DMS 273 (cell line): ENCODE measurements around the gene RNF149.
"Not testable (repeated sequence)": the region's sequence is repeated elsewhere in the genome, so short reads cannot be mapped to it uniquely, and the experiment has no call there.

Source experiments
- DNase-seq: peaks from one replicate; lab custom pipeline; 2025; ENCODE audit not compliant: unreplicated experiment; lab: John Stamatoyannopoulos, UW

Gene RNF149

GRCh38 chr2:101332885-101333766 is 24.6 kb upstream of the RNF149 start:
- DNase-seq, result no peak

GRCh38 chr2:101331202-101331601 is 22.7 kb upstream of the RNF149 start:
- no peak for DNase-seq

DNA sequence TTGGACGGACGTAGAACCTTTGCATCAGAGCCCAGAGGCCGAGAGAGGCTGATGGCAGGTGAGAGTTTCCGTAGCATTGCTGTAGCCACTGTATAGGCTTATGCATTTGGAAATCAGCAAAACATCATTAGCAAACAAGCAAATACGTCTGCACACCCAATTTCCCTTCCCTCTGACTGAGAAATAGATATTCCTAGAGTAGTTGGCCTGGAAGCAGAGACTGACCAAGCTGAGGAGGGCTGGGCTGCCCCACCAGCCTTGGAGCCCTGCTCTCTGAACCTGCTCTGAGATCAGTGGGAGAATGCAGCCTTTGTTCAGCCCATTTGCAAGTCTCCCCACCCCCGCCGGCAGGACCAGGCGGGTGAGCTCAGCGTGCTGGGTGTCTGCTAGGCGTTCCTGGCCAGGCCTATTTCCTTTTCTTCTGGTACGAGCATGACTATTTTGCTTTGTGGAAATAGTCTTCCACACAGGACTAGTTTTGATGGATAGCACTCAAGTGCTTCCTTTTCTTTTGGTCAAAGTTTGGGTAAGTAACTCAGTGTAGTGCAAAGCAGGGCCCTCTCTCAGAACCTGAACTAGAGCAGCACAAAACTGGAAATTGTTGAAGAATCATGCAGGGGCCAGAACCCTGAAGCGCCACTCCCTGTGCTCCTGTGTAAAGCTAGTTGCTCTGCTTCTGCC is 21.9 kb upstream of the RNF149 start:
- peak; percentile 11 for DNase-seq

DNA sequence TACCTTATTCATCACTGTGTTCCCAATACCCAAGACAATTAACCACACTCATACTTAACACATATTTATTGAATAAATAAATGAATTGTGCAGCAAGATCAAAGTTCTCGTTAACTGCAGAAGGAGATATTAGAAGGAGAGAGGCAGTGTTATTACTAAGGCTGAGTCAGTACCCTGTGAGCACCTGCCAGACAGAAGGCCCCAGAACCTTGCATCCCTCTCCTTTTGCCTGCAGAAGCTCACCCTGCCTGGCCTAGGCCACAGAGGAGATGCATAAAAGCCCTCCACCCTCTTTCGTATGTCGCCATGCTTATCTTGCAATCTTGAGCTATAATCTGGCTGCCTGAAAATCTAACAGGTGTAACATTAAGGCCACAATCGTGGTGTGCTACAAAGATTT is 20.5 kb upstream of the RNF149 start:
- peak; percentile 74 for DNase-seq

DNA sequence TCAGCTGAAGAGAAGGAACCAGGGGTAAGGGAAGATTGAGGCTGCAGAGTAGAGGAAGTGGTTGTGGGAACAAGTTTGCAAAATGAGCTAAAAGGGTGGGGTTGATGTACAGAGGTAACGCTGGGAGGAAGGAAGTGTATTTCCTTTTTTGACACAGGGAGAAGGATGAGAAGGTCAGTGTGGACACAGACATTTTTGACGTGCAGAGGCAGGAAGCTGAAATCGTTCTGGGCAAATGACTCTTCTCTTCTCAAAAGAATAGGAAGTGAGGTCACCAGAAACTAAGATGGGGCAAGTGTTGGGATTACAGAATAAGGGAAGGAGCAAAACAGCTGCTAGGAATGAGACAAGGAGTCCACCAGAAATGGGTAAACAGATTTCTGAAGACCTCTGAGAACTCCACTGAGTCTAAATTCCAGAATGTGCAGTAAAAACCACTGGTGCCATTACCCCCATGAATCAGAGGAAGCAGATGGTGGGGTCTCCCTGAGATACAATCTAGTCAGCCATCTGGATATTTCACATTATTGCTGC is 20.0 kb upstream of the RNF149 start:
- peak; percentile 75 for DNase-seq

DNA sequence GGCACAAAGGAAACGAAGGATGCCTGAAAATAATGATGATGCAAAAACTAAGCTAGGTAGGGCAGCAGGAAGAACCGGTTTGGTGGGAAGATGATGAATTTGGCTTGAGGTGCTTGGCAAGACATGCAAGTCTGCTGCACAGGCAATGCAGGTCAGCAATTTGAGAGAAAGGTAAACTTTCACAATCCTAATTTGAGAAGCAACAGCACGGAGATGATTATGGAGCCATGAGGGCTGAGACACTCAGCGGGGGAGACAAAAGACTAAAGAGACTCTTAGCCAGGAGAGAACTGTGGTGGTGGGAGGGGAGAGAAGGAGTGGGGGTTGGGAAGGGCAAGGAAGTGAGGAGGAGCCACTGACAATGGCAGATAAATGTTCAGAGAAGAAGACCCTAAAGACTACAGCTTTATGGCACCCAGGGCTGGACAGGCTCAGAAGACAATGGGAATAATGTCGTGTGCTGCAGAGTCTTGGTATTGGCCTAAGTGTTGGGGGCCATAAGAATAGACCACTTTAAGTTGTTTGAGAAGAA is 19.4 kb upstream of the RNF149 start:
- no peak for DNase-seq

DNA sequence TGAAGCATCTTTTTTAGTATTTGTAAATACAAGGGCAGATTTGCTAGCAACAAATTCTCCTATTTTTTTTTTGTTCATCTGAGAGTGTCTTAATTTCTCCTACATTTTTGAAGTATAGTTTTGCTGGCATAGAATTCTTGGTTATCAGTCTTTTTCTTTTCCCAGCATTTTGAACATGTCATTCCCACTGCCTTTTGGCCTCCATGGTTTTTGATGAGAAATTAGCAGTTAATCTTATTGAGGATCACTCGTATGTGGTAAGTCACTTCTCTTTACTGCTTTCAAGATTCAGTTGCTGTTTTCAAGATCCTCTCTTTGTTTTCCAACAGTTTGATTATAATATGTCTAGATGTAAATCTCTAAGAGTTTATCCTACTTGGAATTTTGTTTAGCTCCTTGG is 16.9 kb upstream of the RNF149 start:
- no peak for DNase-seq

DNA sequence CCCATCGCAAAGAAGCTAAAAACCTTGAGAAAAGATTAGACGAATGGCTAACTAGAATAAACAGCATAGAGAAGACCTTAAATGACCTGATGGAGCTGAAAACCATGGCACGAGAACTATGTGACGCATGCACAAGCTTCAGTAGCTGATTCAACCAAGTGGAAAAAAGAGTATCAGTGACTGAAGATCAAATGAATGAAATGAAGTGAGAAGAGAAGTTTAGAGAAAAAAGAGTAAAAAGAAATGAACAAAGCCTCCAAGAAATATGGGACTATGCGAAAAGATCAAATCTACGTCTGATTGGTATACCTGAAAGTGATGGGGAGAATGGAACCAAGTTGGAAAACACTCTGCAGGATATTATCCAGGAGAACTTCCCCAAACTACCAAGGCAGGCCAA is 8.1 kb upstream of the RNF149 start:
- DNase-seq, result not testable (repeated sequence)

DNA sequence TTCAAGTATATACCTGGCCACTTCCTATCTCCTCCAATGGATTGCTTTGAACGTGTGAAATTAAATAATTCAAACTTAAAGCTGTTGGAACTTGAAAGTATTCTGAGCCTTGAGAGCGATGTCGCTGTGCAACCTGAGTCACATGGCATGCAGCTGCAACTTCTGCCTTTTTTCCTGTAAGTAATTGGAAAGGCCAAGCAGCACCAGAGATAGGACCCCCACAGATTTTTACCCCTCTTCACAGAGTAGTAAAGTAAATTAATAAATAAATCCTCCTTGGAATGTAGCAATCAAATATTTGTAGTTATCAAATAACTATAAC is 3.2 kb upstream of the RNF149 start:
- no peak for DNase-seq

DNA sequence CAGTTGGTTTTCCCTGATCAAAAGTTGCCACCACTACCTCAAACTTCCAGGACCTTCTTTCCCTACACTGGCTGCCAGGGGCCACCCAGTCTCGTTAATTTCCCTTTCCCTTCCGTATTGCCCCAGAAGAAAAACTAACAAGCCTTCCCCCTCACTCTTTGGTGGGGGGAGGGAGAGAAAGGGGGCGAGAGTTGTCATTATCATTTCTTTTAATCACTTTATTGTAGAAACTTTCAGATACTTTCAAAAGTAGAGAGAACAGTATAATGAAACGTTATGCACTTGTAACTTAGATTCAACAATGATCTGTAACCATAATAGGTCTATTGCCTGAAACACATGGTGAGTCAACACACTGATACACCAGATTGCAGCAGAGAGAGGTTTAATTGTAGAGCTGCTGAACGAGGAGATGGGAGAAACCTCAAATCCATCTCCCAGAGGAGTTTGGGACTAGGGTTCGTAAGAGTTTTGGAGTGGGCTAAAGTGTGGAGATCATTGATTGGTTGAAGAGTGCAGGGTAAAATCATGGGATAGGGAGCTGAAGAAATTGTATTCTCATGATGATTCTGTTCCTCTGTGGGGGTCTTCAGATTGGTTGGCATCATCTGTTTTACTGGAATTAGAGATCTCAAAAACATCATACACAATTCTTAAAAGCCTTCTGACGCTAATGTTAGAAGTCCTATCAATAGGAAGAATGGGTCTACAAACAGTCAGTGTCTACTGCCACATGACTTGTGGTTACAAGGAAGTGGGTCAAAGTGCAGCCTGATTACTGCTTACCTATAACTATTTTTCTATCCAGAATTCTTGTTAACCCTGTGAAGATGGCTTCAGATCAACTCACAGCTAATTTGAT is 2.6 kb upstream of the RNF149 start:
- DNase-seq, result no peak

GRCh38 chr2:101310090-101310833 is 1.8 kb upstream of the RNF149 start:
- no peak for DNase-seq

GRCh38 chr2:101307950-101308431 is 510 bp downstream of the RNF149 start:
- DNase-seq, result peak; percentile 65

- peak; percentile 43 for DNase-seq
Observed at GRCh38 chr2:101307503-101307902, 998 bp downstream of the RNF149 start.

DNA sequence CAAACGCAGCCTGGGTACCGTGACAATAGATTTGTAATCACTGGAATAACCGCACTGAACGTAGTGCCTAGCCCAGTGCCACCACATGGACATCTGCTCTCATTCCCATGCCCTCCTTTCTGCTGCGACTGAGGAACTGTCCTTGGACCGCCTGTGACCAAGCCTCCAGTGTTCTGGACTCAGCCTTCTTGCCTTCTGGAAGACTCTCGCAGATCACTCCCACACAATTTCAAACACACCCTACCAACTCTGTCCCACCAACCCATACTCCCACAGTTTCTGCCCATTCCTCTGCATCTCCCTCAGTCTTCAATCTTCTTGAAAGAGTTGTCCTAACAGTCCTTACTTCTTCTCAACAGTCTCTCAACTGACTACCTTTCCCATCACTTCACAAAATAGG is 2.1 kb downstream of the RNF149 start:
- DNase-seq, result peak; percentile 21

DNA sequence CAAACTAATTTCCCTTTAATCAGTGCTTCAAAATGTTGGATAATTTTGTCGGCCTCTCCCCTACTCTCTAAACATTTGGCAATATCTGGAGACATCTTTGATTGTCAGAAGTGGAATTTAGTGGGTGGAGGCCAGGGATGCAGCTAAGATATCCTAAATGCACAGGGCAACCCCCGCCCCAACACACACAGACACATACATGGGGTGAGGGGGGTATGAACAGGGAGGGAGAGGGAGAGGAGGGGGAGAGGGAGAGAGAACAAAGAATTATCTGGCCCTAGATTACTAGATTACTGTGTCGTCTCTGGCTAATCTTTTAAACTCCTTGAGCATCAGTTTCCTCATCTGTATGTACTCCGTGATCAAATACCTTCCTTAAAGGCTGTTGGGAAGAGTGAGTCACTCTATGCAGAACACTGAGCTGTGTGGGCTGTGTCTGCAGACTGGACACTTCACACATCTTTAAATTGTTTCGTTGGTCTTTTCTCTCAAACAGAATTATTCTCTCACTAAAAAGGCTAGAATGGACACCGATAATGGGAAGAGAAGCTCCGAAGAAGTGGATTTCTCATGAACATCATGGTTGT is 2.9 kb downstream of the RNF149 start:
- no peak for DNase-seq

DNA sequence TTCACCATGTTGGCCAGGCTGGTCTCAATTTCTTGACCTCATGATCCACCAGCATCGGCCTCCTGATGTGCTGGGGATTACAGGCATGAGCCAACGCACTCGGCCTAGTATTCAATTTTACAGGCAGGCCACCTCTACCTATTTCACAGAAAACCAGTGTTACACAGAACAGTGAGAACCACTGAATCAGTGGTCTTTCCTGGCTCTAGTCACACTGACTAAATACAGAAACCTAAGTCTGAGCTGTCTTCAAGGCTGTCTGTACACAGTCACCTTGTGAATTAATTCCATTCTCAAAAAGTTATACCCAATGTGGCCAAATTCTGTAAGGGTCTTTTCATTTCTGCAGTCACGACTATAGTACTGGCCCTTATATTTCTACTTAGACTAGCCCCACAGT is 3.5 kb downstream of the RNF149 start:
- DNase-seq, result no peak

- DNase-seq, result no peak
Observed at GRCh38 chr2:101303688-101304087, 4.8 kb downstream of the RNF149 start.

GRCh38 chr2:101302016-101302415 is 6.5 kb downstream of the RNF149 start:
- DNase-seq, result no peak

GRCh38 chr2:101300836-101301235 is 7.7 kb downstream of the RNF149 start:
- no peak for DNase-seq

GRCh38 chr2:101300164-101300563 is 8.3 kb downstream of the RNF149 start:
- DNase-seq, result no peak
